ENCODE data around the gene GTPBP10. TPM values are rescaled to one million over a fixed set of nuclear protein-coding genes. Genes with fewer than 3 reads are reported as not detected.
"Not testable (repeated sequence)": the region's sequence is repeated elsewhere in the genome, so short reads cannot be mapped to it uniquely, and the experiment has no call there.

The GTPBP10 gene, protein sequence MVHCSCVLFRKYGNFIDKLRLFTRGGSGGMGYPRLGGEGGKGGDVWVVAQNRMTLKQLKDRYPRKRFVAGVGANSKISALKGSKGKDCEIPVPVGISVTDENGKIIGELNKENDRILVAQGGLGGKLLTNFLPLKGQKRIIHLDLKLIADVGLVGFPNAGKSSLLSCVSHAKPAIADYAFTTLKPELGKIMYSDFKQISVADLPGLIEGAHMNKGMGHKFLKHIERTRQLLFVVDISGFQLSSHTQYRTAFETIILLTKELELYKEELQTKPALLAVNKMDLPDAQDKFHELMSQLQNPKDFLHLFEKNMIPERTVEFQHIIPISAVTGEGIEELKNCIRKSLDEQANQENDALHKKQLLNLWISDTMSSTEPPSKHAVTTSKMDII
- total RNA-seq: 28.1 TPM
- long read RNA-seq, full-length matches to known transcripts: 12 of 12 reads
- long read RNA-seq, partial matches to known transcripts: 0 of 12 reads
- long read RNA-seq, other reads (novel, unspliced or antisense): 0 of 12 reads

DNA sequence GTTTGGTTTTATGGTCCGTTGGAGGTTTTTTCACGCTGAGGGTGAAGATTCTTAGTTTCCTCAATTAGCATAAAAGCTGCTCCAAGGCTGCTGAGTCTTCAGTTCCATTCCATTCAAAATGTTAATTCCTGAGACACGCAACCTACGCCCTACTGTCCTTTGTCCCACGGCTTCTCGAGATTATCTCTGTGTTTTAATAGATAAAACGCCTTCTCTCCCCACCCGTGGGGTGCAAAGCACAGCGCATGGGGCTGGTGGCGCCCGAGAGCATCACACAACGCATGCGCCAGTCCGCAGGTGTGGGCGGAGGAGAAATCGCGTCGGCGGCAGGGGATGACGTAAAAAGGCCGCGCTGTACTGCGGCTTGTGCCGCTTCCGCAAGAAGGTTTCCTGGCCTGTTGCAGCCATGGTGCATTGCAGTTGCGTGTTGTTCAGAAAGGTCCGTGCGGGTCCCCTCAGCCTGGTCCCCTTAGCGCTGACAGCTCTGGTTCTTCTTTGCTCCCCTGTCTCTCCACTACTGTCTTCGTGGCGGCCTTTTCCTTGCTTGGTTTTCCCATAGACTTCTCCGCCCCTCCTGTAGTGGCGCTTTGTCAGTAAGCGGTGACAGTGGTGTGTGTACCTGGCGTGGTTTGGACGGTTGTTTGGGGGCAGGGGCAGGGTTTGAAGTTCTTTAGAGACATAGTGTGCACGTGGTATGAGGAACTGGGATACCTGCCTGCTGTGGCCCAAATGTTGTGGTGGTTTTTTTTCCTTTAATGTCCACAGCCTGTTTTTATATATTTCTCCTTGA lies at the start of gene GTPBP10:
TSS of gene GTPBP10 (plus strand) at position 381 of the 790 bp plus-strand sequence. CDS start at position 407, 26 bp downstream.
- intact Hi-C loops (cut with DNase I): no loop called here
- ATAC-seq (ENCODE audit: poor library complexity): peak; percentile 100
- DNase-seq: peak; percentile 96

DNA sequence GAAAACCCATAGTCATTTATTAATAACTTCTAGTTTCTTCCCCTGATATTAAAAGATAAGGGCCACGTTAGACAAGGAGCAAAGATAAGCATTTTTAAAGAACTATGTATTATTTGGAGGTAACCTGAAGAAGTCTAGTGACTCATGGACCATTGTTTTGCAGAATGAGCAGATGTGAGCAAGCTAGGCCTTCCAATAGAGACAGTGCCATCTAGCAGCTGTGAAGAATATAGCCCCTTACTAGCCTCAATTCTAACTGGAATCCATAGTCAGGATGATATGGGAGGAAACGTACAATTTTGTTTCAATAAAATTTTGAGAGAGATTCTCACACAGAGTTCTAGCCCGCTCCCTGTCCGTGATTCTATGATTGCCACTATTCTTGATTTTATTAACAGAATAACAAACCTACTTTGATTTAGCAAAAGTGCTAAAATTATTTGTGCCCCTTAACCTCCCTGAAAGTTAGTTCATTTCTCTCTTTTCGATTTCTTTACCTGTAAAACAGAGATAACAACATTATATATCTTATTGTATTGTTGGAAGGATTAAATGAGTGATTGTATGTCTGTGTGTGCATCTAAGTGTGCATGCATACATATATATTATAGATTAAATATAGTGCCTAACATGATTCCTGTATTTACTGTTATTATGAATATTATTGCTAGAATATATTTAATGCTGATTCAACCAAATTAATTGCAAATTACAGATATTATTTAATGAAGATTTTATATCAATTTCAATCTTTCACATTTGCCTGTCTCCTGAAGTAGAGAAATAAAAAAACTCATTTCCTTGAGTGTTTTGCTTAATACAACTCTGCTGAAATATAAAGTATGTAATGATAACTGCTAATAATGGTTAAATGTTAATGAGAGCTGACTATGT lies 48.1 kb upstream of the GTPBP10 start:
- ATAC-seq (ENCODE audit: poor library complexity) (peak; percentile 63), DNase-seq (no peak)
- intact Hi-C loops (cut with DNase I): no loop called here

DNA sequence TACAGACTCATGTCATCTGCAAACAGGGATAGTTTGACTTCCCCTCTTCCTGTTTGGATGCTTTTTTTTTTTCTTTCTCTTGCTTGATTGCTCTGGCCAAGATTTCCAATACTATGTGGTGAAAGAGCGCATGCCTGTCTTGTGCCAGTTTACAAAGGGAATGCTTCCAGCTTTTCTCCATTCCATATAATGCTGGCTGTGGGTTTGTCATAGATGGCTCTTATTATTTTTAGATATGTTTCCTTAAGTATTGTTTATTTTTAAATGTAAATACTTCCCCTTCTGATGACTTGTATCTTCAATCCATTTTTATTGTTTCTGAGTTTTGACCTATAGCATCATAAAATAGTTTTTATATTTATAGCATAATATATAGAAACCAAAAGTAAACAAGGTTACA lies 43.3 kb upstream of the GTPBP10 start:
- no peak for DNase-seq

DNA sequence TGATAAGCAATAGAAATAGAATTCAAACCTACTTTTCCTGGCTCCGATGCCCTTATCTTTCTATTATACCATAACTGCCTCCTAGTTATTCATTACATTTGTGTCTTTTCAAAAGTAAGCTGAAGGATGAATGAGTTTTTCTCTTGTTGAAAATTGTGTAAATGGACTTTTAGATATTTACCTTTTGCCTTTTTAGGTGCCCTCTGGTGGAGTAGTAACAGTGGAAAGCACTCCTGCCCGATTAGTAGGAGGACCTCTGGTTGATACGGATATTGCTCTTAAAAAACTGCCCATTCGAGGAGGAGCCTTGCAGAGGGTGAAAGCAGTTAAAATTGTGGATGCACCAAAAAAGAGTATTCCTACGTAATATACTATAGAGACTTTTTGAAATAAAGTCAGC lies 36.6 kb upstream of the GTPBP10 start:
- DNase-seq (no peak), ATAC-seq (ENCODE audit: poor library complexity) (no peak)
- intact Hi-C loops (cut with DNase I): loop anchor here (10.0 kb wide), 1 partner anchor 115 kb away; no protein-coding TSS in a partner anchor

More for the DNA sequence above, 43.3 kb upstream of the GTPBP10 start:
- ATAC-seq (ENCODE audit: poor library complexity): no peak
- intact Hi-C loops (cut with DNase I): no loop called here

DNA sequence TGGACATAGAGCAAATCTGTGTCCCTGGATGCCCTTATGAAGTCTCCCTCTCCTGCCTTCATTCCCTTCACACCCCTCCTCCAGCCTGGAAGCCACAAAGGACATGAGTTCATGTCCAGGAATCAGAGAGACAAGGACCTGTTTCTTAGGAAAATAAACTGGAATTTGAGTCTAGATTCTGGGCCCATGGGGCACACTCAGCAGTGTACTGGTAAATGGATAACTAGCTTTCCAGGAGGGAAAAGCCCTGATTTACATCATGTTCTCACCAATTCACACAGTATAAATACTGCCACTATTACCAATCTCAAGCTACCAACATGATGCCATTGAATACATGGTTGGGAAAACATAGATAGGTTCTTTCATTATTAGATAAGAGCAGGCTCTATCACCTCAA lies 35.3 kb upstream of the GTPBP10 start:
- intact Hi-C loops (cut with DNase I): loop anchor here (10.0 kb wide), 1 partner anchor 114 kb away; no protein-coding TSS in a partner anchor
- DNase-seq: no peak
- no peak for ATAC-seq (ENCODE audit: poor library complexity)

DNA sequence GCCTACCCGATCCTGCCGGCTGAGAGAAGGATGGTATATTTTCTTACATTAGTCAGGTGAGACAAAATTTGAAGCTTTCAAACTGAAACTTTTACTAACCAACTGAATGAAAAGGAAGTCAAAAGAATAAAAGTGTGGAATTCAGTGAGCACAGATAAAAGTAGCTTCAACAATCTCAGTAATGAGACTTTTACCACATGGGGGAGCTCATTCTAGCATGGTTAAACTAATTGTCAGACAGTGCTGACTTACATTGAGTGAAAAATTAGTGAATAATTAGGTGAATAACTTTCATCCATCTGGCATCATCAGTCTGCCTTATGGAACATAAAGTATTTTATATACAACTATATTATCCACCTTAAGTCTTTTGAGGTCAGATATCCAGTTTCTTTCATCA lies 33.8 kb upstream of the GTPBP10 start:
- intact Hi-C loops (cut with DNase I): loop anchor here (10.0 kb wide), 1 partner anchor 112 kb away; no protein-coding TSS in a partner anchor
- DNase-seq: no peak
- ATAC-seq (ENCODE audit: poor library complexity): no peak

DNA sequence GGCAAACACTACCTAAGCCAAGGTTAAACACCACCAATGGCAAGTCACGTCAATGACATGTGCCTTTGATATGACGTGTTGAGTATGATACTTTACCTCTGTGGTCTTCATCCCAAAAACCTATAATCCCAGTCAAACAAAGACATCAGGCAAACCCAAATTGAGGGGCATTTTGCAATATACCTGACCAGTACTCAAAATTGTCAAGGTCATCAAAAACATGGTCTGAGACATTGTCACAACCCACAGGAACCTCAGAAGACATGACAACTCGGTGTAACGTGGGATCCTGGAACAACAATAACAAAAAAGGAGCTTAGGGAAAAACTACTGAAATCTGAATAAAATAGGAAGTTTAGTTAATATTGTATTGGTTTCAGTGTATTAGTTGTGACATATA lies 32.6 kb upstream of the GTPBP10 start:
- intact Hi-C loops (cut with DNase I): loop anchor here (10.0 kb wide), 1 partner anchor 111 kb away; no protein-coding TSS in a partner anchor
- ATAC-seq (ENCODE audit: poor library complexity) (no peak), DNase-seq (no peak)

DNA sequence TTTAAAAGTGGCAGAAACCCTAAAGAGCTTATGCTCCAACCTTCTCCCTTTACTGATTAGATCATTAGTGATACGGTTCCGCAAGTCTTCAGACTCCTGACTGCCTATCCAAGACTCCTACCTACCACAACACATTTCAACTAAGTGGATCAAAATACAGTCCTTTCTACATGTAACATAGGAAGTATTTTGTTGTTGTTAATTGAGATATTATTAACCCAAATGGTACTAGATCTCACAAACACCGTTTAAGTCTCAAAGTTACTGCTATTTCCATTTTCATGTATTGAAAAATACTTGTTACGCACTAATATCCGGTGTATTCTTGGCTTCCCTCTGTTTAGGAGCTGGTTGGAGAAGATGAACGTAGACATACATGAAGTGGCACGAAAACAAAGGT lies 26.5 kb upstream of the GTPBP10 start:
- ATAC-seq (ENCODE audit: poor library complexity) (no peak), DNase-seq (no peak)
- intact Hi-C loops (cut with DNase I): no loop called here

DNA sequence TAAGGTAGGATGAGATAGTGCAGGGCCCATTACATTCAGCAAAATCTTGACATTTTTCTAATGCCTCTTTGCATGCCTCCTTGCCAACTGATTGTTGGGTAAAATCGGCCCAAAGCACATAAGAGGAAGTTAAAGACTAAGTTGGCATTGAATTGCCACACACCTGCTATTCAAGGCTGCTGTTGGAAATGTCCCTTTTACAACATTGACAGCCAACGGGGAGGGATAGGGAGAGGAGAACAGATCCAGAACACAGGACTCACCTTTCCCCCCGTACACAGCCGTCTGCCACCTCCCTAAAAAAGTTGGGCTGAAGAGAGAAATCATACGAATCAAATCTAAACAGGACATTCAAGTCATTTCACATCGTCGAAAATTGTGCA lies 26.1 kb upstream of the GTPBP10 start:
- no peak for ATAC-seq (ENCODE audit: poor library complexity)
- DNase-seq: no peak
- intact Hi-C loops (cut with DNase I): no loop called here

DNA sequence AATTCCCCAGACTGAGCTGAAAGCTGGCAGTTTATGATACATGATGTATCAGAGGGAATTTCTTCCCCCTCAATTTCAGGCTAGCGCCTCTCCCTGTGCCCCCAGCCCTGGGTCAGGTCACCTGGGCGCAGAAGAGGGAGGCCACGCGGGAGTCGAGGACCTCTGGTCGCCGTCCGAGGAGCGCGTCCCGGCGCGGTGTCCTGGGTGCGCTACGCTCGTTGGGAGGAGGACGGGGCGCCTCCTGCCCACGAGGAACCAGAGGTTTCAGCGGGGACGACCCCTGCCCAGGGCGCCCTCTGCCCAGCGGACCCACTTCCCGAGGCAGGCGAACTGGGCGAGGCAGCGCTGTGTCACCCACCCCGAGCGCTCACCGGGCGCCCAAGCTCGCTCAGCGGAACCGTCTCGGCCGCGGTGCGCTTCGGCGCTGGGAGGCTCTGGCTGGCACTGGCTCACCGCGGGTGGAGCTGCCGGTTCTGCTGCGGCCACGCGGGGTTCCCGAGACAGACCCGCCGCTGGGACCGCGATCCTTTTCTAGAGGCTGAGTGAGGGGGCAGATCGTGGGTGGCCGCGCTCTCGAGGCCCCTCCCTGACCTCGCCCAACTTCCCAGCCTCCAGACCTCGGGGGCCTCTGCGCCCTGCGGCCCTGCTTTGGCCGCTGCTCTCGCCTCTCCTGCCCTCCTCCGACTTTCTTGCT lies 25.6 kb upstream of the GTPBP10 start, which contains the start of gene FAM237B:
TSS of gene FAM237B (minus strand) at position 504 of the 694 bp plus-strand sequence. CDS start 1,556 bp downstream, outside the sequence.
- ATAC-seq (ENCODE audit: poor library complexity) (peak; percentile 39), DNase-seq (peak; percentile 43)
- intact Hi-C loops (cut with DNase I): no loop called here

DNA sequence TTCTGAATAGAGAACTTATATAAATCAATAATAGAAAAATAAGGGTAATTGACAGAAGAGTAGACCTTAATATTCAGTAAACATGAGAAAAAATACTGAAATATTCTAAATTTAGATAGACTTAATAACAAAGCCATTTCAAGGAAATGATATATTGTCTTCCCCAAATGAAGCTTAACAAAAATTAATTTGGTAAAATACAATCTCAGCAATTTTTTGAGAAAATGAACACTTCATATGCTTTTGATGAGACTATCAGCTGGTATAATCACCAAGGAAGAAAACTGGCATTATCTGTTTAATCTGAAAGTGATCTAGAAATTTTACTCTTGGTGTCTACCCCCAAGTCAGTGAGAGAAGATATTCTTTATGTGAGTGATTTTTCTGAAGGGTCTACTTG lies 23.7 kb upstream of the GTPBP10 start:
- ATAC-seq (ENCODE audit: poor library complexity) (no peak), DNase-seq (no peak)
- intact Hi-C loops (cut with DNase I): no loop called here

DNA sequence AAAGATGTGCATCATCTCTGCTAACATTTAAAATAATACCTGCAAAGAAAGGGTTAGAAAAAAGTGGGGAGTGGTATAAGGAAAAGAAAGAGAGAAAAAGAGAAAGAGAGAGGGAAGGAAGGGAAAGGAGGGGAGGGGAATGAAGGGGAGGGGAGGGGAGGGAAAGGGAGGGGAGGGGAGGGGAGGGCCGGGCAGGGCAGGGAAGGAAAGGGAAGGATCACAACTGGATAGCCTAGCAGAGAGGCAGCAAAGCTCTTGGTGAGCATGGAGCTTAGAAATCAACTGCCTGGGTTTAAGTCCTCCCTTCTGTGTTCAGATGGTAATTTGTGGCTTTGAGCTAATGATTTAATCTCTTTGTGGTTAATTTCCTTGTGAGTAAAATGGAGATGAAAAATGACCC lies 20.0 kb upstream of the GTPBP10 start:
- ATAC-seq (ENCODE audit: poor library complexity) (no peak), DNase-seq (no peak)
- intact Hi-C loops (cut with DNase I): no loop called here

DNA sequence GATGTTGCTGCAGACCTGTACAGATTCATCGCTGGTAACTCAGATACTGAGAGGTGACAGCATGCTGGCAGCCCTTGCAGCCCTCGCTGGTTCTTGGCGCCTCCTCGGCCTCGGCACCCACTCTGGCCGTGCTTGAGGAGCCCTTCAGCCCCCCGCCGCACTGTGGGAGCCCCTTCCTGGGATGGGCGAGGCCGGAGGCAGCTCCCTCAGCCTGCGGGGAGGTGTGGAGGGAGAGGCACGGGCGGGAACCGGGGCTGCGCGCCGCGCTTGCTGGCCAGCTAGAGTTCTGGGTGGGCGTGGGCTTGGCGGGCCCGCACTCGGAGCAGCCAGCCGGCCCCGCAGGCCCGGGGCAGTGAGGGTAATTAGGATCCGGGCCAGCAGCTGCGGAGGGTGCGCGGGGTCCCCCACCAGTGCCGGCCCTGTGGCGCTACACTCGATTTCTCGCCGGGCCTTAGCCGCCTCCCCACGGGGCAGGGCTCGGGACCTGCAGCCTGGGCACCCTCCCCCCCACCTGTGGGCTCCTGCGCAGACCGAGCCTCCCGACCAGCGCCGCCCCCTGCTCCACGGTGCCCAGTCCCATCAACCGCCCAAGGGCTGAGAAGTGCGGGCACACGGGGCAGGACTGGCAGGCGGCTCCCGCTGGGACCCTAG lies 12.2 kb upstream of the GTPBP10 start:
- no peak for ATAC-seq (ENCODE audit: poor library complexity)
- intact Hi-C loops (cut with DNase I): no loop called here
- DNase-seq: peak; percentile 39

DNA sequence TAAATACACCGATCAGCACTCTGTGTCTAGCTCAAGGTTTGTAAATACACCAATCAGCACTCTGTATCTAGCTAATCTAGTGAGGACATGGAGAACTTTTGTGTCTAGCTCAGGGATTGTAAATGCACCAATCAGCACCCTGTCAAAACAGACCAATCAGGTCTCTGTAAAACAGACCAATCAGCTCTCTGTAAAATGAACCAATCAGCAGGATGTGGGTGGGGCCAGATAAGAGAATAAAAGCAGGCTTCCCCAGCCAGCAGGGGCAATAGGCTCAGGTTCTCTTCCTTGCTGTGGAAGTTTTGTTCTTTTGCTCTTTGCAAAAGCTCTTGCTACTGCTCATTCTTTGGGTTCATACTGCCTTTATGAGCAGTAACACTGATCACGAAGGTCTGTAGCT lies 11.6 kb upstream of the GTPBP10 start:
- intact Hi-C loops (cut with DNase I); ATAC-seq (ENCODE audit: poor library complexity); DNase-seq: not testable (repeated sequence)

DNA sequence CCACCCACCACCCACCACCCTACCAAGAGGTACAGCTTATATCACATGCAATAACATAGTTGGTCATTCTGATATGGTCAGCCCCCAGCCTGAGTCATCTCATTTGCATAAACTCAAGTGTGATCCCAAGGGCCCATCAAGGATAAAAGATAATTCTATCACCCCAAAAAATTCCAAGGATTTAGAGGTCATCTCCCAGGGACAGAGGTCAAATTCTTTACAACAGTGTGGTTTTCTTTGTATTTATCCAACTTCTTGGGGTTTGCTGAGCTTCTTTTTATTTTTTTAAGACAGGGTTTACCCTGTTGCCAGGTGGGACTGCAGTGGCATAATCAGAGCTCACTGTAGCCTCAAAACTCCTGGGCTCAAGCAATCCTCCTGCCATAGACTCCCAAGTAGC lies 9.4 kb upstream of the GTPBP10 start:
- intact Hi-C loops (cut with DNase I): no loop called here
- no peak for ATAC-seq (ENCODE audit: poor library complexity)
- DNase-seq: no peak

DNA sequence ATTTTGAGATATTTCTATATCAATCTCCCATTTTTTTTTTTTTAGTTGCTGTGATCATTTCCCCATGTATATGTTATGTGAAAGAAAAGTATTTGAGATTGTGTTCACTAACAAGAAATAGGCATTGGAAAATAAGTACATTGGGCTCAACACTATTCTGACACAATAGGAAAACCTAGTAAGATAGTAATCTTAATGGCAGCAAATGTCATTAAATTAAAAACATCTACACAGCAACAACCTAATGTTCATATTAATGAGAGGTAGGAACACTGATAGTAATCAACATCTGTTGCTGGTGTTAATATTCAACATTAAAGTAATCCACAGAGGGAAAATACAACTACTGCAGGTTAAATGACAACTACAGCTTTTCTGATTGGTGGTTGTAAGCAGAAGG lies 1.5 kb upstream of the GTPBP10 start:
- ATAC-seq (ENCODE audit: poor library complexity) (no peak), DNase-seq (no peak)
- intact Hi-C loops (cut with DNase I): no loop called here

DNA sequence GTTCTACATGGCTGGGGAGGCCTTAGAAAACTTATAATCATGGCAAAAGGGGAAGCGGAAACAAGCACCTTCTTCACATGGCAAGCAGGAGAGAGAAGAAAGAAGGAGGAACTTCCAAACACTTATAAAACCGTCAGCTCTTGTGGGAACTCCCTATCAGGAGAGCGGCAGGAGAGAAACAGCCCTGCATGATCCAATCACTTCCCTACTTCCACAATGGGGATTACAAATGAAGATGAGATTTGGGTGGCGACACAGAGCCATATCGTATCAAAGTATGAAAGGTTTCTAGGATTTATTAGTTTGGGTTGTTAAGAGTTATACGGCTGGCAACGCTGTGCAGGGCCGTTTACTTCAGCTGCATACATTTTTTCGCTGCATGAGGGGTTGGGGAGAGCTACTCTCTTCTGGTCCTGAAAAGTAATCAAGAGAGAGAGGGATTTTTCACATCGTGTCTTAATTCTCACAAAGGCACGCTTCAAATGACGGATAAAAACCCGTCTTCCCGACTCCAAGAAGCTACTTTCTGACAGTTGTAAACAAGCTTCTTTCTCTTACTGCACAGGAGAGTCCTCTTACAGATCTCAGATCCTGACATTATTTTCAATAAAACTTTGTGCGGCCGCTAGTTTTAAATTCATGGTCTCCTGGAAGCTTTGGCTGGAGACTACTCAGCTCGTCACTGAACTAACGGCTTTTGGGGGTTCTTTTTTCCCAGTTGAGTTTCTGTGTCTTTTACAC lies 751 bp upstream of the GTPBP10 start:
- ATAC-seq (ENCODE audit: poor library complexity): peak; percentile 39
- DNase-seq: no peak
- intact Hi-C loops (cut with DNase I): no loop called here
